B cell (primary cell): ENCODE data around the gene HEPACAM2. TPM values are rescaled to one million over a fixed set of nuclear protein-coding genes. Genes with fewer than 3 reads are reported as not detected.

ENCODE experiments used
- ATAC-seq: fragments of 200-7000 bp; cut with Tn5 transposase; one replicate; pipeline ENCODE4 v1.10.0; 2021; ENCODE audit warnings: low read depth, mild to moderate bottlenecking, moderate number of reproducible peaks, moderate library complexity
- CTCF ChIA-PET: fragments of 350-600 bp; sonication (Branson Sonifier 250); formaldehyde crosslinking; loops from one replicate; lab custom pipeline; 2021; ENCODE audit warnings: antibody characterized with exemption, inconsistent platforms; lab: Charles Lee
- POLR2A ChIA-PET: fragments of 350-600 bp; sonication (Branson Sonifier 250); formaldehyde crosslinking; loops from one replicate; lab custom pipeline; 2021; ENCODE audit warnings: antibody characterized with exemption; lab: Charles Lee
- DNase-seq: peaks from one replicate; pipeline ENCODE4 v3.0.0; 2013
- H2AFZ ChIP-seq: 2 replicates; pipeline ENCODE4 v1.6.1; 2012; ENCODE audit warnings: mild to moderate bottlenecking, low read depth, low read length; ENCODE audit not compliant: insufficient read depth, poor library complexity, severe bottlenecking
- H3K27ac ChIP-seq, 2 donors: 1 replicate in 1 of 2; 2 replicates in 1 of 2; pipeline ENCODE4 v1.5.1; 2012 to 2013; ENCODE audit warnings: low read length in 2 of 2, mild to moderate bottlenecking in 2 of 2, moderate library complexity in 1 of 2
- H3K27me3 ChIP-seq, 4 experiments: fragments of 200-600 bp in 1 of 4; sonication (generic) in 1 of 4; replicated peaks in 1 of 4; 1 replicate in 2 of 4; 2 replicates in 2 of 4; pipeline versions ENCODE4 v1.6.1 to v1.7.0; 2013 to 2016; ENCODE audit warnings: low read length in 3 of 4, mild to moderate bottlenecking in 2 of 4, mixed read lengths in 1 of 4, moderate library complexity in 1 of 4; ENCODE audit not compliant: insufficient read depth in 4 of 4, control insufficient read depth in 3 of 4; ENCODE audit errors: control extremely low read depth in 1 of 4
- H3K36me3 ChIP-seq, 2 experiments: replicated peaks in 1 of 2; 1 replicate in 1 of 2; 2 replicates in 1 of 2; pipeline versions ENCODE4 v1.6.1 to v1.7.1; 2013; ENCODE audit warnings: low read length in 1 of 2; ENCODE audit not compliant: insufficient read depth in 2 of 2, control insufficient read depth in 1 of 2; ENCODE audit errors: control extremely low read depth in 1 of 2, extremely low read depth in 1 of 2
- H3K4me1 ChIP-seq, 2 donors: fragments of 200-600 bp in 1 of 2; sonication (generic) in 1 of 2; 1 replicate in 1 of 2; 2 replicates in 1 of 2; pipeline versions ENCODE4 v1.5.1 to v1.6.1; 2013 to 2017; ENCODE audit warnings: low read length in 2 of 2; ENCODE audit not compliant: control insufficient read depth in 2 of 2, insufficient read depth in 2 of 2
- H3K4me2 ChIP-seq: replicated peaks from 2 replicates; pipeline ENCODE3; 2012; ENCODE audit warnings: mild to moderate bottlenecking, low read depth, low read length; ENCODE audit not compliant: poor library complexity, severe bottlenecking
- H3K4me3 ChIP-seq, 5 experiments: fragments of 200-600 bp in 1 of 5; sonication (generic) in 1 of 5; 1 replicate in 3 of 5; 2 replicates in 2 of 5; pipeline versions ENCODE4 v1.5.1 to v1.7.0; 2011 to 2016; ENCODE audit warnings: low read length in 4 of 5, mild to moderate bottlenecking in 4 of 5, low read depth in 2 of 5, control low read depth in 1 of 5, moderate library complexity in 1 of 5; ENCODE audit not compliant: insufficient read depth in 1 of 5; ENCODE audit errors: control extremely low read depth in 1 of 5, extremely low read depth in 1 of 5
- H3K79me2 ChIP-seq: fragments of 200-600 bp; sonication (generic); one replicate; pipeline ENCODE4 v1.6.0; 2016; ENCODE audit warnings: low read length; ENCODE audit not compliant: control insufficient read depth, insufficient read depth
- H3K9ac ChIP-seq: fragments of 200-600 bp; sonication (generic); 2 replicates; pipeline ENCODE4 v1.6.1; 2017; ENCODE audit warnings: mild to moderate bottlenecking, low read length, moderate library complexity
- H3K9me3 ChIP-seq, 3 donors: one replicate each; pipeline versions ENCODE4 v1.6.1 to v1.7.1; 2013; ENCODE audit warnings: low read length in 2 of 3; ENCODE audit not compliant: control insufficient read depth in 2 of 3, insufficient read depth in 1 of 3; ENCODE audit errors: control extremely low read depth in 1 of 3
- H4K20me1 ChIP-seq: 2 replicates; pipeline ENCODE4 v1.6.0; 2012; ENCODE audit warnings: mild to moderate bottlenecking, low read length; ENCODE audit not compliant: insufficient read depth, control insufficient read depth, poor library complexity, severe bottlenecking
- H3K27ac Mint-ChIP-seq: one replicate; pipeline ENCODE4 v1.8.0; 2021; ENCODE audit warnings: mixed read lengths
- H3K27me3 Mint-ChIP-seq: one replicate; pipeline ENCODE4 v1.8.0; 2021; ENCODE audit warnings: mixed read lengths
- H3K4me1 Mint-ChIP-seq: one replicate; pipeline ENCODE4 v1.8.0; 2021; ENCODE audit warnings: mixed read lengths
- H3K4me3 Mint-ChIP-seq: one replicate; pipeline ENCODE4 v1.8.0; 2021; ENCODE audit warnings: mixed read lengths
- H3K9me3 Mint-ChIP-seq: one replicate; pipeline ENCODE4 v1.8.0; 2022; ENCODE audit warnings: mixed read lengths; ENCODE audit not compliant: insufficient read depth
- CTCF ChIP-seq: fragments of 200-600 bp; IDR thresholded peaks from one replicate; pipeline ENCODE4 v1.8.0; 2022; ENCODE audit warnings: antibody characterized with exemption, mild to moderate bottlenecking
- EZH2 ChIP-seq: IDR thresholded peaks from 2 replicates; pipeline ENCODE4 v1.6.1; 2012; ENCODE audit warnings: borderline replicate concordance, low read depth, mild to moderate bottlenecking, moderate library complexity, low read length; ENCODE audit not compliant: insufficient read depth, poor library complexity, severe bottlenecking
- WGBS: methylation state at CpG from one replicate; pipeline ENCODE4 v1.1.5; 2013; ENCODE audit warnings: missing lambda C conversion rate; ENCODE audit not compliant: insufficient coverage; 5-methylcytosine and 5-hydroxymethylcytosine counted together
- intact Hi-C: fragments of 100-400 bp; cut with micrococcal nuclease; formaldehyde crosslinking; loops from one replicate; pipeline ENCODE4 v1.10.0; 2022
- polyA plus RNA-seq: library from polyadenylated mRNA; depleted of rRNA; stranded (reverse); fragments of >200 nt; gene quantifications from 2 replicates; pipeline ENCODE4 v1.2.3, GENCODE V29; 2012
- total RNA-seq, 2 donors: library from RNA; stranded (reverse); fragments of 120-200 nt in 1 of 2; gene quantifications; 1 replicate in 1 of 2; 2 replicates in 1 of 2; pipeline versions ENCODE4 v1.2.3 to v1.2.4, GENCODE V29; 2013 to 2022

The HEPACAM2 gene
- total and polyA plus RNA-seq, 2 donors (not counting 1 experiment from before 2014, with no cell fraction given), result not detected

GRCh38 chr7:93185303-93186027 is 40.8 kb downstream of the HEPACAM2 start:
- Histone ChIP-seq H3K9me3 (no peaks in the 10 kb centered on the region), H3K36me3 (no peaks in the 10 kb centered on the region), H3K27me3 (peaks cover 0 to 13% (median 4%) of the 10 kb centered on the region in 4 experiments), H2AFZ (no peak overlapping the region), H3K4me3 (no peak overlapping the region), H4K20me1 (no peaks in the 10 kb centered on the region), H3K4me1 (no peaks in the 10 kb centered on the region), H3K27ac (no peak overlapping the region), H3K79me2 (no peaks in the 10 kb centered on the region), H3K4me2 (no peak overlapping the region), H3K9ac (no peak overlapping the region)
- WGBS, result no CpG with 5 or more reads among the region's 1 CpG
- ATAC-seq (no peak), DNase-seq (no peak)
- no peak overlapping the region for H3K27ac Mint-ChIP-seq
- H3K4me1 Mint-ChIP-seq, result no peaks in the 10 kb centered on the region
- no peak overlapping the region for H3K4me3 Mint-ChIP-seq
- no peaks in the 10 kb centered on the region for H3K9me3 Mint-ChIP-seq
- ChIA-PET POLR2A (no interaction called here), CTCF (no interaction called here)
- intact Hi-C loops, result no loop called here
- H3K27me3 Mint-ChIP-seq, result peaks cover 45% of the 10 kb centered on the region
- TF ChIP-seq EZH2 (no peak), CTCF (no peak)

- H3K9ac ChIP-seq, result no peak overlapping the region
- no peaks in the 10 kb centered on the region for H3K36me3 ChIP-seq
- H3K4me3 ChIP-seq, result no peak overlapping the region
- no peaks in the 10 kb centered on the region for H3K4me1 ChIP-seq
- no peak overlapping the region for H3K4me2 ChIP-seq
- no peaks in the 10 kb centered on the region for H4K20me1 ChIP-seq
- Mint-ChIP-seq H3K9me3 (no peaks in the 10 kb centered on the region), H3K4me3 (no peak overlapping the region), H3K27ac (no peak overlapping the region), H3K27me3 (peaks cover 19% of the 10 kb centered on the region), H3K4me1 (no peaks in the 10 kb centered on the region)
- H2AFZ ChIP-seq, result no peak overlapping the region
- ChIA-PET CTCF (no interaction called here), POLR2A (no interaction called here)
- intact Hi-C loops, result no loop called here
- no peak for DNase-seq
- H3K27ac ChIP-seq, result no peak overlapping the region
- no peak for ATAC-seq
- no peaks in the 10 kb centered on the region for H3K79me2 ChIP-seq
- H3K9me3 ChIP-seq, result no peaks in the 10 kb centered on the region
- H3K27me3 ChIP-seq, result peaks cover 0 to 7% (median 0%) of the 10 kb centered on the region in 4 experiments
- TF ChIP-seq CTCF (no peak), EZH2 (no peak)
Measured at GRCh38 chr7:93179173-93179572, 47.1 kb downstream of the HEPACAM2 start.
